ENCODE measurements around the gene DNMT1. TPM values are rescaled to one million over a fixed set of nuclear protein-coding genes. Genes with fewer than 3 reads are reported as not detected.
A peak's percentile ranks its signal among the peaks of the same experiment; 100 is the strongest.

The DNMT1 gene
- total RNA-seq, 1 experiment from 2014 or later, result 168 TPM

GRCh38 chr19:10206226-10206885 is 11.6 kb upstream of the DNMT1 start:
- in situ Hi-C loops (cut with HindIII; ENCODE audit: low pct_unique_long_range_greater_than_20kb, low sequenced_read_pairs), result no loop called here
- TF ChIP-seq, protein P1, sequence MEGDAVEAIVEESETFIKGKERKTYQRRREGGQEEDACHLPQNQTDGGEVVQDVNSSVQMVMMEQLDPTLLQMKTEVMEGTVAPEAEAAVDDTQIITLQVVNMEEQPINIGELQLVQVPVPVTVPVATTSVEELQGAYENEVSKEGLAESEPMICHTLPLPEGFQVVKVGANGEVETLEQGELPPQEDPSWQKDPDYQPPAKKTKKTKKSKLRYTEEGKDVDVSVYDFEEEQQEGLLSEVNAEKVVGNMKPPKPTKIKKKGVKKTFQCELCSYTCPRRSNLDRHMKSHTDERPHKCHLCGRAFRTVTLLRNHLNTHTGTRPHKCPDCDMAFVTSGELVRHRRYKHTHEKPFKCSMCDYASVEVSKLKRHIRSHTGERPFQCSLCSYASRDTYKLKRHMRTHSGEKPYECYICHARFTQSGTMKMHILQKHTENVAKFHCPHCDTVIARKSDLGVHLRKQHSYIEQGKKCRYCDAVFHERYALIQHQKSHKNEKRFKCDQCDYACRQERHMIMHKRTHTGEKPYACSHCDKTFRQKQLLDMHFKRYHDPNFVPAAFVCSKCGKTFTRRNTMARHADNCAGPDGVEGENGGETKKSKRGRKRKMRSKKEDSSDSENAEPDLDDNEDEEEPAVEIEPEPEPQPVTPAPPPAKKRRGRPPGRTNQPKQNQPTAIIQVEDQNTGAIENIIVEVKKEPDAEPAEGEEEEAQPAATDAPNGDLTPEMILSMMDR (IDR thresholded peaks at IDR 0.05), result no peak
- TF ChIP-seq SIN3A (IDR thresholded peaks at IDR 0.05; ENCODE audit: borderline replicate concordance, insufficient read depth, low read depth, low read length) (no peak), TCF7L2 (IDR thresholded peaks at IDR 0.05; ENCODE audit: low read depth, low read length) (no peak), REST (IDR thresholded peaks at IDR 0.05; ENCODE audit: insufficient read depth in 1 of 2, low read depth in 2 of 2, low read length in 1 of 2) (no peak)
- ChIA-PET POLR2A (no interaction called here), CTCF (interaction anchor here (0.5 to 0.6 kb wide), 2 partner anchors 14 to 32 kb away, joined by 3 read pairs; no protein-coding TSS in a partner anchor)
- H3K4me3 ChIP-seq (ENCODE audit: low read depth in 2 of 2, low read length in 2 of 2), result no peak overlapping the region
- H3K27me3 ChIP-seq (ENCODE audit: control insufficient read depth, insufficient read depth, low read length), result no peaks in the 10 kb centered on the region
- H3K9me3 ChIP-seq (ENCODE audit: control insufficient read depth, insufficient read depth, low read depth, low read length), result no peaks in the 10 kb centered on the region
- DNase-seq (ENCODE audit: low read depth, low spot score) (no peak), ATAC-seq (peak; percentile 66)
- no peak overlapping the region for H3K27ac ChIP-seq (ENCODE audit: low read length)
- no TSS peak for BruUV-seq (replicated peaks)
- H3K4me1 ChIP-seq (ENCODE audit: control insufficient read depth, insufficient read depth, low read length), result no peaks in the 10 kb centered on the region
- no peaks in the 10 kb centered on the region for H3K36me3 ChIP-seq (ENCODE audit: control insufficient read depth, insufficient read depth, low read length)
- intact Hi-C loops (cut with micrococcal nuclease; ENCODE audit: unreplicated experiment), result no loop called here

DNA sequence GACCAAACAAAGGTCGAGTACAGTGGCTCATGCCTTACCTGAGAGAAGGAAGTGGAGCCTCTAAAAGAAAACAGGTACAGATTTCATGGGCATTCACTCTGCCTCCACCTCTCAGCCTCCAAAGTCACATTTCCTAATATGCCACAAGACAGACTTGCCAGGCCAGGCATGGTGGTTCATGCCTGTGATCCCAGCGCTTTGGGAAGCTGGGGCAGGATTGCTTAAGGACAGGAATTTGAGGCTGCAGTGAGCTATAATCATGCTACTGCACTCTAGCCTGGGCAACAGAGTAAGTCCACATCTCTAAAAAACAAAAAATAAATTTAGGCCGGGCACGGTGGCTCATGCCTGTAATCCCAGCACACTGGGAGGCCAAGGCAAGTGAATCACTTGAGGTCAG is 10.9 kb upstream of the DNMT1 start:
- no TSS peak for BruUV-seq (replicated peaks)

More for the DNA sequence above, 10.9 kb upstream of the DNMT1 start:
- no peaks in the 10 kb centered on the region for H3K4me1 ChIP-seq (ENCODE audit: control insufficient read depth, insufficient read depth, low read length)
- H3K9me3 ChIP-seq (ENCODE audit: control insufficient read depth, insufficient read depth, low read depth, low read length), result no peaks in the 10 kb centered on the region
- ChIA-PET POLR2A (no interaction called here), CTCF (no interaction called here)
- TF ChIP-seq TCF7L2 (IDR thresholded peaks at IDR 0.05; ENCODE audit: low read depth, low read length) (no peak), REST (IDR thresholded peaks at IDR 0.05; ENCODE audit: insufficient read depth in 1 of 2, low read depth in 2 of 2, low read length in 1 of 2) (no peak), SIN3A (IDR thresholded peaks at IDR 0.05; ENCODE audit: borderline replicate concordance, insufficient read depth, low read depth, low read length) (no peak), POLR2AphosphoS5 (IDR thresholded peaks at IDR 0.05; ENCODE audit: low read depth, low read length) (no peak)
- TF ChIP-seq, protein P1 (IDR thresholded peaks at IDR 0.05), result no peak
- no peak for ATAC-seq
- no peak overlapping the region for H3K4me3 ChIP-seq (ENCODE audit: low read depth in 2 of 2, low read length in 2 of 2)
- intact Hi-C loops (cut with micrococcal nuclease; ENCODE audit: unreplicated experiment), result no loop called here
- in situ Hi-C loops (cut with HindIII; ENCODE audit: low pct_unique_long_range_greater_than_20kb, low sequenced_read_pairs), result no loop called here
- H3K27me3 ChIP-seq (ENCODE audit: control insufficient read depth, insufficient read depth, low read length), result no peaks in the 10 kb centered on the region
- H3K27ac ChIP-seq (ENCODE audit: low read length), result no peak overlapping the region
- H3K36me3 ChIP-seq (ENCODE audit: control insufficient read depth, insufficient read depth, low read length), result no peaks in the 10 kb centered on the region
- DNase-seq (ENCODE audit: low read depth, low spot score), result no peak
